Activated naive CD8-positive, alpha-beta T cell treated with anti-CD3 and anti-CD28 coated beads, Interleukin-2, amount 50 U/mL, for 16 hours (primary cell): ENCODE data around the gene DCTN1.
"Not testable (repeated sequence)": the region's sequence is repeated elsewhere in the genome, so short reads cannot be mapped to it uniquely, and the experiment has no call there.

Source experiments
- DNase-seq: peaks from one replicate; pipeline ENCODE4 v3.0.0-alpha.2; 2020; ENCODE audit warnings: low read depth, low spot score

Gene DCTN1

DNA sequence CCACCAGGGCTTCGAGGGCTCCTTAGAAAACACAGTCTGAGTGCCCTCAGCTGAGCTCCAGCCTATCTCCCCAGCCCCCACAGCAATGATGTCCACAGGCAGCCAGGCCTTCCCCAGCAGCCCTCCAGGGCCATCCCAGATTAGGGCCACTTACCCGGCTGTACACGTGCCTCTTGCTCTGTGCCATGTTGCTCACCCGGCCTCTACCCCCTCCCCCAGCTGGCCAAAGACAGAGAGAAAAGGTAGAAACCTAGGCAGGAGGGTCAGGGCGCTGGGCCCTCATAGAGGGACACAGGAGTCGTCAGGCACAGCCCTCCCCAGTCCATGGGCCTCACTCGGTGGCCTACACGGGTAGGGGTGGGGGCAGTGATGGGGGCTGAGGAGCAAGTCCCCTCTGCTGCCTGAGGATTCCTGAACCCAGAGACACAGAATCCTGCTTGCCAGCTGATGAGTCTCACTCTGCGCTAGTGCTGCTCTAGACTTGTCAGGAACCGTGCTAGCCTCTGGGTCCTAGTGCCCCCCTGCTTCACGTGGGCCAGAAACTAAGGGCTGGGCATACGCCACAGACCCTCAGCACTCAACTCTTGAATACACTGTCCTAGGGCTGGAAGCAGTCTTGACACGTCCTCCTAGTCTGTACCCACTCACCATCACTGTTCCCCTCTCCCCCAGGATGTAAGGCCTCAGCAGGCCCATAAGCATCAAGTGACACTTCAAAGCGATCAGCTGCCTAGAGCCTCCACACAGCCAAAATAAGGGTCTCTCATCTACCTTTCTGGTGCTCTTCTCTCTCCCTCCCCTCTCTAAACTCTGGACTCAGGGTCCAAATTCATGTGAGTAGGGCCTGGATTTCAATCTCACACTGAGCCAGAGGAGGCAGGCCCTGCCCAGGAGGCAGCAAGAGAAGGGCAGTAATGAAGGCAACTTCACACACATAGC lies at the start of gene DCTN1:
Gene DCTN1, minus strand, starts transcription at position 461 of the 939 bp plus-strand sequence. Its CDS starts 274 bp downstream, at position 187.
- DNase-seq = no peak

DNA sequence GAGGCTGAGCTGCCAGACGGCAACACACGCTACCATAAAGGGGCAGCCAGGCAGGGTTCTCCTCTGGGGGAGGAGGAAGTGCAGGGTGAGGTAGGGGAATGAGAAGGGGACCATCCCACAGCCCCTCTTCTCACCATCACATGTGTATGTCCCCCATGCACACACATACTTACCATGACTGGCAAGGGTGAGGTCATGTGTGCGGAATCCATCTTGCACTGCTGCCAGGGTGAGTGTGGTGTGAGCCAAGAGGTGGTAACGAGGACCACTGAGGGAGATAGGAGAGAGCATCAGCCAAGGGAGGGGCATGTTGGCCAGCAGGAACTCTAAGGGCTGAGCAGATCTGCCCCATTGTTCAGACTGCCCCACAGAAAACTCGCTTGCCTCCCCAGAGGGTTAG lies 48.6 kb upstream of the DCTN1 start:
- no peak for DNase-seq

DNA sequence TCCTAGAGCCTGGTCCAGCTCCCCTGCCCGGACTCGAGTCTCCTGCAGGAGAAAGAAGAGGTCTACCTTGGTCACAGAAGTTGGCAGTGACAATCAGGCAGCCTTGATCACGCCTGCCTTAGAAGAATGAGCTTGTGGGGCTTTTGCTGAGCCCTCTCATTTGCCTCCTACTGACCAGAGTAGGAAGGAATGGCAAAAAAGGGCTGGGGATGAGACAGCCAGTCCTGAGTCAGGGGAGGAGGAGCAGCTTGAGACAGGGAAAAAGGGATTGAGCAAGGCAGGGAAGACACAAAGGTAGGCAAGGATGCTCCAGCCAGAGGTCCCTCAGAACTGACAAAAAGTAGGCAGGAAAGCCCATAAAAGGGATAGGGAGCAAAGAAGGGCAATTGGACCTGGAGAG lies 47.4 kb upstream of the DCTN1 start:
- no peak for DNase-seq

DNA sequence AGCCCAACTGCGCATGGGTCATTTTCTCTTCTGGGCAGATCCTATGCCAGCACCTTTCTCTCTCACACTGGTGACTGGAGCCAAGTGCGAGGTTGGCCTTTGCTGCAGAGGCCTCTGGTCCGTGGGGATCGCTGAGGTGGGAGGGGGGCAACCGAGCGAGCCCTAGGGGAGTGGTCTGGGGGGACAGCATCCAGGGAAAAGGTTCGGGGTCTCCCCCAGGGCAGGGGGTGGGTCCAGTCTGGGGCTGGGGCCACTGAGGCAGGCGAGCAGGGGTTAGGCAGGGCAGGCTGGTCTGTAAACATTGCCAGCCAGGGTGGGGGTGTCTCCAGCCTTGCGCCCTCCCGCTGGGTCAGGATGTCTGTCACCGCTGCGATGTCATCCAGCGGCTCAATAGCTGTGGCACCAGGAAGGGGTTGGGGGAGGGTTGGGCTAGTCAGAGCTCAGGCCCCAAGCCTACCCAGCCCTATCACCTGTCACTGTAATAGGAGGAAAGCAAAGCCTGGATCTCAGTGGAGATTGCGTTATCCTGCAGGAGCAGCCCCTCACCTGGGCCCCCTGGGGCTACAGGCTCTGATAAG lies 46.2 kb upstream of the DCTN1 start:
- DNase-seq = no peak

DNA sequence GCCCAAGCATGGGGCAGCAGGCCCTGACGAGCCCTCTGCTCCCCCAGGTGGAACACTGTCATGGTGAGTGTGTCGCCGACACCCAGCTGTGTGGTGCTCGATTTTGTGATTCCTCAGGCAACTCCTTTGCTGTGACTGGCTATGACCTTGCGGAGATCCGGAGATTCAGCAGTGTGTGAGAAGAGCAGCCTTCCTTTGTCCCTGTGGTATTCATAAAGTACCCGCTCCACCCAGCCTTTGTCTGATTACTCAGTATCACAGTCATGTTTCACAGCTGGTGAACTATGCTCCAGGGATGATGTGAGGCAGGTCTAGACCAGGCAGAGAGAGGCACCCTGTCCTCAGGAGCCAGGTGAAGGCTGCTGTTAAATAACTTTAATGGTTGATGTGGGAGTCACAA lies 45.4 kb upstream of the DCTN1 start:
- no peak for DNase-seq

DNA sequence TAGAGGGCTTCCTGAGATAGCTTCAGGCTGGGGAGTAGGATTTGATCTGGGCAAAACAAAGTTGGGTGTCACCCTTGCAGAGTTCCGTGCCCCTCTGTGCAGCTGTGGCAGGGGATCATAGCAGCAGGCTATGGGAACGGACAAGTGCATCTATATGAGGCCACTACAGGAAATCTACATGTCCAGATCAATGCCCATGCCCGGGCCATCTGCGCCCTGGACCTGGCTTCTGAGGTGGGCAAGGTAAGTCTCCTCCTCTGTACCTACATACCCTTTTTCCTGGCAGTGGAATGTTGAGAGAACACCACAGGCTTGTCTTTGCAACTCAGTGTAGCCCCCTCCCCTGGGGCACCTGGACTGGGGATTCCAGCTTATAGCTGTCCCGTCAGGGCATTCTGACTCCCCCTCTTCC lies 44.9 kb upstream of the DCTN1 start:
- no peak for DNase-seq

DNA sequence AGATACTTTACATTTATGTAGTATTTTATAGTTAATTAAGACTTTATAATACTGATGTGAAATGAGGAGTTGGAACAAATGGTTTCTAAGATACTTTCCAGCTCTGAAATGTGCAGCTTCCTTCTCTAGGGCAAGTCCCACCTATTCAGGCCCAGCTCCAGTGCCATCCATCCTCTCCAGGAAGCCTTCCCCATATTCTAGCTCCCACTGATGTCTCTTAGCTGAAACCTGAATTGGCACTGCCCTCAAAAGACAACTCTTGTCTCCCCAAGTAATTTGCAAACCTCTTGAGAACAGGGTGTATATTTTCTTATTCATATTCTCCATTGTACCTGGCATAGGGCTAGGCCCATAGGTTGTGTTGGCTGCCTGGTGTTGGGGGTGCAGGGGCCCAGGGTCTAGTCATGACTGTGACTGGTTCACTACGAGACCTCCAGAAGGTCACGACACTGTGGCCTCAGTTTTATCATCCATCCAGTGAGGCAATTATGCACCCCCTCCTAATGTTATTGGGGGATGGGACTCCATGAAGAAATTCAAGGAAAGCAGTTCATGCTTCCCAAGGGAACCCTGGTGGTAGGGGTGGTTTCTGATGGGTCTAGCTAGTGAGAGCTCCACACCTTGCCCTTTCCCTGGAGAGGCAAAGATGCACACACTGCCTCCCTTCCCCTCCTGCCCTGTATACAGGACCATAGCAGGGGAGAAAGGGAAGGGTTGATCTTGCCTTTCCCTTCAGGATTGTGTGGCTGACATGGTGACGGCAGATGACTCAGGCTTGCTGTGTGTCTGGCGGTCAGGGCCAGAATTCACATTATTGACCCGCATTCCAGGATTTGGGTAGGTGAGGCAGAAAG lies 44.3 kb upstream of the DCTN1 start:
- DNase-seq = no peak

DNA sequence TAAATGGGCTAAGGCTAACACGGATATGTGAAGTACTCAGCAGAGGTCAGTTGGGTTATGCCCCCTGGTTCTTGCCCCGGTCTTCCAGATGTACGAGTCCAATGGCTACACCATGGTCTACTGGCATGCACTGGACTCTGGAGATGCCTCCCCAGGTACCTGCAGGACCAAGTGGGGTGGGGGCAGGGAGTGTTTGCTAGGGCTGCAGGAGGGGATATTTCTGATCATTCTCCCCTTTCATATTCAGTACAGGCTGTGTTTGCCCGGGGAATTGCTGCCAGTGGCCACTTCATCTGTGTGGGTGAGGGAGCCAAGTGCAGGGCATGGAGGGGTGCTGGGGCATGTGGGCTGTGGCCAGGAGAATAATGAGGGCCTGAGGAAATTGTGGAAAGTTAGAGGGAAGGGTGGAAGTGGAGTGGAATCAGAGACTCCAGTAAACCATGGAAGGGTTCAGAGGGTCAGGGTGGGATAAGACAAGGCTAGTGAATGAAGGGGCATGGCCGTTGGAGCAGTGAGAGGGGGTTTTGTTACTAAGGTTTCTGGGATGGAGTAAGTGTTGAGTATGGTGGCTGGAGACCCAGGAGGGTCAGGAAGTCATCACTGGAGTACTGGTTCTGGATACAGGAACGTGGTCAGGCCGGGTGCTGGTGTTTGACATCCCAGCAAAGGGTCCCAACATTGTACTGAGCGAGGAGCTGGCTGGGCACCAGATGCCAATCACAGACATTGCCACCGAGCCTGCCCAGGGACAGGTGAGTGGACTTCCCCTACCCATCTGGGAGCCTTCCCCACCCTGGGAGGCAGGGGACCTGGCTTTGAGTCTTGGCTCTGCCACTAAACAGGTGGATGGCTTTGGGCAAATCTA lies 43.4 kb upstream of the DCTN1 start:
- DNase-seq = no peak

DNA sequence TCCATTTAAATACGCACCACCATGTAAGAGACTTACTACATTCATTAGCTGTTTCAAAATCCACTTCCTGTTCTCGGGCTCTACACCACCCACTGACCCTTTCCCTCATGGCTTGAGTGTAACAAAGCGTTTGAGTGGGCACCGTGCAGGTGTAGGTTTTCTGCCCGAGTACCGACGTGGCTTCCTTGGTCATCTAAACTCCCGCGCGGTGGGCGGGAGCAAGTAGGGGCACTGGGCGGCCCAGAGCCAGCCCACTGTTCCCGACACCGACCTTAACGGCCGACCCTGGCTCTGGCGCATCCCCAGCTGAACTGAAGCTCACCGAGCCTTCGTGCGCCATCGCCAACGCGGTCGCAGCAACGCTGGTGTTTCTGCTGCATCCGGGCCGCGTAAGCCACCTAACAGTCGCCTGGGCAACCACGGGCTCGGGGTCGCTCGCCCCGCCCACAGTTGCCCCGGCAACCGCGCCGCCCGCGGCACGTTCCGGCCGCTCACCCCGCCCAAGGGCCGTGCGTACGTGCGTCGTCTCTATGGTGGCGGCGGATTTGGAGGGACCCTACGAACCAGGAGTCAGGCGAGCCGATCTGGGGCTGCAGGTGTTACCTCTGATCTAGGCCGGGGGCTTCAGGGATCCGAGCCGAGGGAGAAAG lies 41.2 kb upstream of the DCTN1 start, which contains the start of the genes C2orf81 and WDR54:
Gene C2orf81, minus strand, starts transcription at position 399 of the 650 bp plus-strand sequence. Its CDS starts 59 bp downstream, at position 340.
Gene WDR54, plus strand, starts transcription at position 510 of the 650 bp plus-strand sequence. CDS start 424 bp downstream, outside the sequence.
- DNase-seq = peak; percentile 91

DNA sequence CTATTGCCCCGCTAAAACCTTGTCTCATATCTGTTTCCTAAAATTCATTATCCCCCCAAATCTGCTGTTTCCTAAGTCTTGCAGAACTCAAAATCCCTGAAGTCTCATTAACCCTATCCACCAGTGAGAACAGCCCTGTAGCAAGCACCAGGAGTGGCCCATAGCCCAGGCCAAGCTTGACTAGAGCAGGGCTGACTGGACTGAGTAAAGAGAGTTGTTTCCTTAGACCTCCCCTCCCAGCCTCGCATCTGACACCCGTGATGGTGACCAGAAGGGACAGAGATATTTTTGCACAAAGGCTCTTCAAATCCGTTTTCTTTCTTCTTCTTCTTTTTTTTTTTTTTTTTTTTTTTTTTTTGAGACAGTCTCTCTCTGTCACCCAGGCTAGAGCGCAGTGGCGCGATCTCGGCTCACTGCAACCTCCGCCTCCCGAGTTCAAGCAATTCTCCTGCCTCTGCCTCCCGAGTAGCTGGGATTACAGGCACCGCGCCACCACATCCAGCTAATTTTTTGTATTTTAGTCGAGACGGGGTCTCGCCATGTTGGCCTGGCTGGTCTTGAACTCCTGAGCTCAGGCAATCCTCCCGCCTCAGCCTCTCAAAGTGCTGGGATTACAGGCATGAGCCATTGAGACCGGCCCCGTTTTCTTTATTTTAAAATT lies 40.5 kb upstream of the DCTN1 start:
- DNase-seq = not testable (repeated sequence)

DNA sequence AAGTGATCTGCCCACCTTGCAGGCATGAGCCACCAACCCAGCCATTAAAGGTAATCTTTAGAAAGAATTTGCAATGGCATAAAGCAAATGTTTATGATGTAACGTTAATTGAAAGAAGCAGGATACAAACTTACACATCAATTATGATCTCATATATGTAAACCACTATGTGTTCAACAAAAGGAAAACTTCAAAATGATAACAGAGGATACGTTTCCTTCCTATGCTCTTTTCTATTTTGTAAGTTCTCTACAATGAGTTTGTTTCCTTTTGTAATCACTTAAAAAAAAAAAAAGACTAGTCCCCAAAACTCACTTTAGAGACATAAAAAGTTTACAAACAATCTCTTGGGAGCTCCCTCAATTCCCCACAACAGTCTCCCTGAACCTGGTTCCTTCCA lies 39.9 kb upstream of the DCTN1 start:
- no peak for DNase-seq

DNA sequence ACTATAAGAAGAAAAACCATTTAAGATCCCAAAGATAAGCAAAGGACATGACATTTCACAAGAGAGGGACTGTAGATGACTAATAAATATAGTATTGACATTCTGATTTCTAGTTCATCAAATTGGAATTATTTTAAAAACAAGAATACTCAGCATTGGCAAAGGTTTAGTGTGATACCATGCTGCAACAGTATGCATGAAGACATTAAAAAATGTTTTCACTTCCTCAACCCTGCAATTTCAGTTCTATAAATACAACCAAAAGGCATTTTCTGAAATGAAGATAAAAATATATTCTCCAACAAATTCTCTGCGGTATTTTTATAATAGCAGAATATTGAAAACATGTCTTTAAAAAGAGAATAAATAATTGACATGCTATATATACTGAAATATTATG lies 39.2 kb upstream of the DCTN1 start:
- DNase-seq = no peak

DNA sequence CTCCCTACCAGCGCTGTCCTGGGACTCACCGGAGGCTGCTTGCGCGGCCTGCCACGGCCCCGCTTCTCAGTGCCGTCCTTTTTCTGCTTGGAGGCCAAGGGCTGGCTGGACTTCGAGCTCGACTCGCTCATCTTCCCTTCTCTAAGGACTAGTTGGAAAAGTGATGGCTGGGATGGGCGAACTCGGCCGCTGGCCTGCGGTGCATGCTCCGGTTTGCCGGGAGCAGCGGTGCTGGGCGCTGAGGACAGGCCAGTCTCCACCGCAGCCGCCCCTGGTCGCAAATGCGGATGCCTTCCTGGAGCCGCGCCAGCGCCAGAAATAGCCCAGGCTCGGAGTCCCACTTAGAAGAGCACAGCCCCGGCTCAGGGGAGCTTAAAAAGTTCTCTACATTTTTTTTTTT lies 38.2 kb upstream of the DCTN1 start:
- no peak for DNase-seq

DNA sequence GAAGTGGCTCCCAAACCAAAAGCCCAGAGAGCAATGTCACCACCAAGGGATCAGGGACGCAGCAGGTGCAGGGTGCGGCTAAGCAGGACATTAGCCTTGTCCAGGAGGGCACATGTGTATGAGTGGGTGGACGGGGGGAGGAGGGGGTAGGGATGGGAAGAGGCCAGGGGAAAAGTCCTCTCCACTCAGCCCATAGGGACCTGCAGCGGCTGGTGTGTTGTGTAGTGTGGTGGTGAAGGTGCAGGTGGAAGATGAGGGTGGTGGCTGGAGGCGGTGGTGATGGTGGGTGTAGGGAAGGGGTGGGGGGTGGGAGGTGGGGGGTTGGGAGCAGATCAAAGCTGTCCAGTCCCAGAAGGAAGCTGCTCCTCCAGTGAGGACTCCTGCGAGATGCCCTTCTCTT lies 37.7 kb upstream of the DCTN1 start:
- no peak for DNase-seq

DNA sequence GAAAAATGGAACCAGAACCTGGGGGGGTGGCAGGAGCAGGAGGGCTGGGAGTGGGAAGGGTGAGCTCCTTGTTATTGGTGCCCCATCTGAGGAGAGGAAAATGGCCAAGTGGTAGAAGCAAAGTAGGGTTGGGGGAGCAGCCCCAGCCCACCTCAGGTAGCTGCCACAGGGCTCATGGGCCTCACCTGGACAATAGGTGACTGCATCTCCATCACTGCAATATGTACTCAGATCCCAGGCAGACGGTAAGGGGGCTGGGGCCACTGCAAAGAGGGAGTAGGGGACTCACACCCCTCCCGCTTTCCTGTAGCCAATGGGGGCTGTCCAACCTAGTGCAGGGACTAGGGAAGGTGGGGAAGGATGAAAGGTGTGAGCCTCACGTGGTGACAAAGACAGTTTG lies 37.1 kb upstream of the DCTN1 start:
- DNase-seq = no peak

DNA sequence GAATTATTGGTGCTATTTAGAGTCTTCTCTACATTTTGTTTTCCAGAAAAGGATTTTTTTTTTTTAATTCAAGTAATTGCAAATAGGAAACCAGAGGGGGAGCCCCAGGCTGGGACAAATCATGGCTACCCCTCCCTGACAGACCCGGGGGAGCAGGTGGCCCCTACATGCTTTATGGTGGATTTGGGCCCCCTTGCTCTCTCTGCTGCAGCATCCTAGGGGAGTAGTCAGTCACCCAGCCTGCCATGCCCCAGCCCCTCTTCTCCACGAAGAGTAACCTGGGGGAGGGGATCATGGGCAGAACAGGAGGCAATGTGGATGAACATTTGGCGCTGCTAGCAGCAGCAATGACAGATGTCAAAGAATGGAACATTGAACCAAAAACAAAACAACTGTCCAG lies 36.7 kb upstream of the DCTN1 start:
- no peak for DNase-seq

DNA sequence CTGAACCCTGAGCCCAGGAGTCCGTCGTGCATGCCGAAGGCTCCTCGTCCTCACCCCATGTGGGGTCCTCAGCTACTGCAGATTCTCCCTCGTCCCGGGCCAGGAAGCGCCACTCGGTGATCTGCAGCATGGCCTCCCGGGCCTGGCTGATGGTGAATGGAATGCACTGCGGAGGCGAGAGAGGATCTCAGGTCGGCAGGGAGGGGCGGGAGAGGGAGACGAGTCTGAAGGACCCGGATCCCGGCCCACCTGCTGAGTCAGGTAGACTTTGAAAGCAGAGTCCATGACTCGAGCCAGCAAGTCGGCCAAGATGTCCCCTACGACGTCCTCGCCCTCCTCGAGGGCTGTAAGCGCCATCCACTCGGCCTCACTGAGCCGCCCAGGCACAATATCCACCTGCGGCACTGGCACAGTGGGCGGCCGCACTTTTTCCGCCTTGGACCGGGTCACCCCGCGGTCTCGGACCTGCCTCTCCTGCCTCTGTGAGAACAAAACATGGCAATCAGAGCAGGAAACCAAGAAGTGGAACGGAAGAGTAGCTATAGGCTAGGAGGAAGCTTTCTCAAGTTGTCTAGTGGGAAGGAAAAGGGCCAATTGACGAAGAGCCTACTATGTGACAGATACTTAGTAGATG lies 35.8 kb upstream of the DCTN1 start:
- DNase-seq = no peak

DNA sequence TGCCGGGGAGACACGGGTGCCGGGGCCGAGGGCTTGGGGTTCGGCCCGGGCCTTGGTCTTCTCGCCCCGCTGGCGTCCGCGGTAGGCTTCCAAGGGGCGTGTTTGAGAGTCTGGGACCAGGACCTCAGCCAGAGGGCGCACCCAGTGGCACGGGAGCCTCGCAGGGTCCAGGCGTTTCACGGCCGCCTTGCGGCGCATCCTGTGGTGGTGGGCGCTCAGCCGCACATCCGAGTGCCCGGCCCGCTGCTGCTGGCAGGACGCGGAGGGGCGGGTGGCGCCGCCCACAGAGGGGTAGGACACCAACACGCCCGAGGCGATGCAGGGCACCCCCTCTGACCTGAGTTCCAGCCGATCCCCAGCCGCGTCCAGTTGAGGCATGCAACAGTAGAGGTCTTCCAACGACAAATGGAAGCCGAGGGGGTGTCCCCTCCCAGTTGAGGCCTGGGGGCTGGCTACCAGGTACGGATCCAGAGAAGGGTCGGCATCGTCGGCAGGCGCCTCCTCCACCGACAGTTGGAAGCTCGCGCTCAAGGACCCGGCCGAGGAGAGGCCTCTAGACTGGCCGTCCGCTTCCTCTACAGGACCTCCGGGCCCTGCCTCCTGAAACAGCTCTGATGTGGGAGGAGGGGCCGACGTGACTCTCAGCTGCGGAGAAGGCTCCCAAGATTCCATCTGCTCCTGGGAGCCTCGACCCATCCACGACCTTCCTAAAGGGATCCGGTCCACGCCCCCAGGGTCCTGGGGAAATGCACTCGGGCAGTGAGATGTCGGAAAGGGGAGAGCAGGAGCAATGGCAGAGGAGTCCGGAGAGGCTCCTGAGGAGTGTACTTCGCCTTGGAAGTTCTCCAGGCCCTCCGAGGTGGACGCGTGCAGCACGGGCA lies 35.0 kb upstream of the DCTN1 start:
- DNase-seq = no peak
